ENCODE results near the gene PRPSAP1.

- TF ChIP-seq POLR2AphosphoS5 (IDR thresholded peaks at IDR 0.05; ENCODE audit: low read depth, low read length): no peak
- no peak for TF ChIP-seq REST (IDR thresholded peaks at IDR 0.05; ENCODE audit: insufficient read depth in 1 of 2, low read depth in 2 of 2, low read length in 2 of 2)
- no peak for TF ChIP-seq FOXP2 (optimal IDR thresholded peaks at IDR 0.05; ENCODE audit: borderline replicate concordance, extremely low read depth, extremely low read length, insufficient read depth)
Observed at GRCh38 chr17:76327696-76328095, 26.0 kb downstream of the PRPSAP1 start.
